Loucy (cell line): ENCODE data around the gene DHX29.

Source experiments
- H2AFZ ChIP-seq: fragments of 200-600 bp; sonication (generic); 2 replicates; pipeline ENCODE4 v1.6.0; 2016; ENCODE audit warnings: antibody characterized with exemption, mild to moderate bottlenecking, low read length, moderate library complexity
- H3F3A ChIP-seq: fragments of 200-600 bp; 2 replicates; pipeline ENCODE4 v1.6.0; 2016; ENCODE audit warnings: antibody characterized with exemption, low read depth, mild to moderate bottlenecking
- H3K27me3 ChIP-seq: fragments of 200-600 bp; sonication (generic); 2 replicates; pipeline ENCODE4 v1.6.1; 2014; ENCODE audit warnings: low read length, mild to moderate bottlenecking; ENCODE audit not compliant: insufficient read depth, poor library complexity, severe bottlenecking
- H3K36me3 ChIP-seq: fragments of 200-600 bp; sonication (generic); 2 replicates; pipeline ENCODE4 v1.6.1; 2016; ENCODE audit warnings: low read length; ENCODE audit not compliant: insufficient read depth
- H3K4me1 ChIP-seq: fragments of 200-600 bp; sonication (generic); 2 replicates; pipeline ENCODE4 v1.5.1; 2014; ENCODE audit warnings: low read length, mild to moderate bottlenecking; ENCODE audit not compliant: insufficient read depth, poor library complexity, severe bottlenecking
- H3K4me2 ChIP-seq: fragments of 200-600 bp; sonication (generic); 2 replicates; pipeline ENCODE4 v1.6.0; 2014; ENCODE audit warnings: antibody characterized with exemption, low read length, low read depth, mild to moderate bottlenecking; ENCODE audit not compliant: poor library complexity, severe bottlenecking
- H3K4me3 ChIP-seq: fragments of 200-600 bp; sonication (generic); 2 replicates; pipeline ENCODE4 v1.5.1; 2014; ENCODE audit warnings: low read length, mild to moderate bottlenecking, mixed read lengths; ENCODE audit not compliant: poor library complexity, severe bottlenecking
- H3K79me2 ChIP-seq: fragments of 200-600 bp; sonication (generic); 2 replicates; pipeline ENCODE4 v1.6.1; 2014; ENCODE audit warnings: low read length; ENCODE audit not compliant: insufficient read depth
- H3K9ac ChIP-seq: fragments of 200-600 bp; sonication (generic); 2 replicates; pipeline ENCODE4 v1.6.0; 2014; ENCODE audit warnings: mild to moderate bottlenecking, low read depth, low read length, moderate library complexity; ENCODE audit not compliant: poor library complexity, severe bottlenecking
- H3K9me2 ChIP-seq: fragments of 200-600 bp; sonication (generic); replicated peaks from 2 replicates; pipeline ENCODE4 v1.6.1; 2016; ENCODE audit warnings: low read depth, low read length, mixed read lengths
- H3K9me3 ChIP-seq: fragments of 200-600 bp; sonication (generic); 2 replicates; pipeline ENCODE4 v1.6.1; 2014; ENCODE audit warnings: mild to moderate bottlenecking, antibody characterized with exemption, low read length, low read depth; ENCODE audit not compliant: insufficient read depth
- H4K20me1 ChIP-seq: fragments of 200-600 bp; sonication (generic); 2 replicates; pipeline ENCODE4 v1.6.0; 2014; ENCODE audit warnings: antibody characterized with exemption, low read length, mild to moderate bottlenecking; ENCODE audit not compliant: insufficient read depth, poor library complexity, severe bottlenecking
- EZH2phosphoT487 ChIP-seq: fragments of 200-600 bp; IDR thresholded peaks from 2 replicates; pipeline ENCODE4 v1.6.1; 2018; ENCODE audit warnings: antibody characterized with exemption, mild to moderate bottlenecking, moderate library complexity, borderline replicate concordance
- TF ChIP-seq, protein P1 (sequence below): fragments of 200-600 bp; sonication (generic); conservative IDR thresholded peaks from 2 replicates; pipeline ENCODE4 v1.5.1; 2014; ENCODE audit warnings: mild to moderate bottlenecking, antibody characterized with exemption, low read length

Gene DHX29

GRCh38 chr5:55250064-55250463 lies 57.4 kb downstream of the DHX29 start:
- Histone ChIP-seq H3K9me2 (no peaks in the 10 kb centered on the region), H4K20me1 (no peaks in the 10 kb centered on the region)

GRCh38 chr5:55241746-55242145 lies 65.7 kb downstream of the DHX29 start:
- TF ChIP-seq EZH2phosphoT487 = no peak
- TF ChIP-seq, protein P1, sequence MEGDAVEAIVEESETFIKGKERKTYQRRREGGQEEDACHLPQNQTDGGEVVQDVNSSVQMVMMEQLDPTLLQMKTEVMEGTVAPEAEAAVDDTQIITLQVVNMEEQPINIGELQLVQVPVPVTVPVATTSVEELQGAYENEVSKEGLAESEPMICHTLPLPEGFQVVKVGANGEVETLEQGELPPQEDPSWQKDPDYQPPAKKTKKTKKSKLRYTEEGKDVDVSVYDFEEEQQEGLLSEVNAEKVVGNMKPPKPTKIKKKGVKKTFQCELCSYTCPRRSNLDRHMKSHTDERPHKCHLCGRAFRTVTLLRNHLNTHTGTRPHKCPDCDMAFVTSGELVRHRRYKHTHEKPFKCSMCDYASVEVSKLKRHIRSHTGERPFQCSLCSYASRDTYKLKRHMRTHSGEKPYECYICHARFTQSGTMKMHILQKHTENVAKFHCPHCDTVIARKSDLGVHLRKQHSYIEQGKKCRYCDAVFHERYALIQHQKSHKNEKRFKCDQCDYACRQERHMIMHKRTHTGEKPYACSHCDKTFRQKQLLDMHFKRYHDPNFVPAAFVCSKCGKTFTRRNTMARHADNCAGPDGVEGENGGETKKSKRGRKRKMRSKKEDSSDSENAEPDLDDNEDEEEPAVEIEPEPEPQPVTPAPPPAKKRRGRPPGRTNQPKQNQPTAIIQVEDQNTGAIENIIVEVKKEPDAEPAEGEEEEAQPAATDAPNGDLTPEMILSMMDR = no peak
- Histone ChIP-seq H3K9ac (no peak overlapping the region), H3K9me3 (no peaks in the 10 kb centered on the region), H2AFZ (no peak overlapping the region), H3K4me2 (no peak overlapping the region), H3K4me3 (no peak overlapping the region), H3K4me1 (no peaks in the 10 kb centered on the region), H3F3A (no peaks in the 10 kb centered on the region), H3K36me3 (no peaks in the 10 kb centered on the region), H4K20me1 (no peaks in the 10 kb centered on the region), H3K27me3 (no peaks in the 10 kb centered on the region), H3K9me2 (no peaks in the 10 kb centered on the region), H3K79me2 (no peaks in the 10 kb centered on the region)

More at GRCh38 chr5:55250064-55250463, 57.4 kb downstream of the DHX29 start:
- H3K4me1 ChIP-seq = peaks cover 10% of the 10 kb centered on the region
- H2AFZ ChIP-seq = no peak overlapping the region
- H3K4me2 ChIP-seq = no peak overlapping the region
- H3K4me3 ChIP-seq = no peak overlapping the region
- H3K79me2 ChIP-seq = no peaks in the 10 kb centered on the region
- TF ChIP-seq, protein P1 = no peak
- no peak for TF ChIP-seq EZH2phosphoT487
- no peaks in the 10 kb centered on the region for H3K27me3 ChIP-seq
- peaks cover 10% of the 10 kb centered on the region for H3K36me3 ChIP-seq
- H3K9ac ChIP-seq = no peak overlapping the region
- H3F3A ChIP-seq = no peaks in the 10 kb centered on the region
- H3K9me3 ChIP-seq = peaks cover 15% of the 10 kb centered on the region; the same call in 1 of the 2 replicates

DNA sequence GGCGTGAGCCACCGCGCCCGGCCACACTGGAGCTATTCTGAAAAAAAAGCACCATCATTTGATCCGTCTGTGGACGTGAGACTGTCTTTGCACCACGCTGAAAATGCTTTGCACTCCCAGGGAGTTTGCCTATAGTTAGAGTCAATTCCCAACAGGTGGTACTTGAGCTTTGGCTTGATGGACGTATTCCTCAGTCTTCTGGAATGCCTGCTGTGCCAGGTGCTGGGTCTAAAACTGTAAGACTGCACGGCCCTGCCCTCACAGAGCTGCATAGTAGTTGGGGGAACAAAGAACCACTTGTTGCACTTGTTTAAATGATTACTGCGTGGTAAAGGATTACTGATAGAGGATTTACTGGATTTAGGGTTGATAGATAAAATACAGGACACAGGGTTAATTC lies 70.7 kb downstream of the DHX29 start:
- Histone ChIP-seq H3F3A (no peaks in the 10 kb centered on the region), H3K4me1 (no peaks in the 10 kb centered on the region), H3K9ac (no peak overlapping the region), H2AFZ (no peak overlapping the region), H3K9me2 (no peaks in the 10 kb centered on the region), H4K20me1 (no peaks in the 10 kb centered on the region), H3K36me3 (no peaks in the 10 kb centered on the region), H3K9me3 (no peaks in the 10 kb centered on the region), H3K4me3 (no peak overlapping the region), H3K4me2 (no peak overlapping the region), H3K79me2 (no peaks in the 10 kb centered on the region), H3K27me3 (peaks cover 15% of the 10 kb centered on the region)
- TF ChIP-seq EZH2phosphoT487 = no peak
- TF ChIP-seq, protein P1 = no peak
